NCI-H2107 treated with DMSO at 0.1 percent for 48 hours (cell line): ENCODE results near the gene WDR33.
"Not testable (repeated sequence)": the region's sequence is repeated elsewhere in the genome, so short reads cannot be mapped to it uniquely, and the experiment has no call there.

Source experiments
- DNase-seq: peaks from one replicate; lab custom pipeline; 2025; ENCODE audit not compliant: unreplicated experiment; lab: John Stamatoyannopoulos, UW

WDR33 gene

DNA sequence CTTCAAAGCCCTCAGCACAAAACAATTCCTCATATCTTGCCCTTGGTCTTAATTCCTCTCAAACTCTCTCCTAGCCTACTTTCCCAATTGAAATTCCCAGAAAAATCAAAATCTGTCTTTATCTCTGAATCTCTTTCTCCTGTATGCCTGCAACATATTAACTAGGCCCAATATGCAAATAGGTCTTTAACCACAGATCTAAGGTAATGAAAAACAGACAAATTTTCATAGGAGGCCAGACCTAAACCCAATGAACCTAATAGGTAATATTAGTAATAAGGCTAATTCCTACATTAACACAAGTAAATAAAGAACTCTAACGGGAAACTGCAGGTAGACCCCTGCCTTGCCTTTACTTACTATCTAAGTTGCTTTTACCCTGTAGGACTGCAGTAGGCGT is 41.4 kb downstream of the WDR33 start:
- DNase-seq, result no peak

DNA sequence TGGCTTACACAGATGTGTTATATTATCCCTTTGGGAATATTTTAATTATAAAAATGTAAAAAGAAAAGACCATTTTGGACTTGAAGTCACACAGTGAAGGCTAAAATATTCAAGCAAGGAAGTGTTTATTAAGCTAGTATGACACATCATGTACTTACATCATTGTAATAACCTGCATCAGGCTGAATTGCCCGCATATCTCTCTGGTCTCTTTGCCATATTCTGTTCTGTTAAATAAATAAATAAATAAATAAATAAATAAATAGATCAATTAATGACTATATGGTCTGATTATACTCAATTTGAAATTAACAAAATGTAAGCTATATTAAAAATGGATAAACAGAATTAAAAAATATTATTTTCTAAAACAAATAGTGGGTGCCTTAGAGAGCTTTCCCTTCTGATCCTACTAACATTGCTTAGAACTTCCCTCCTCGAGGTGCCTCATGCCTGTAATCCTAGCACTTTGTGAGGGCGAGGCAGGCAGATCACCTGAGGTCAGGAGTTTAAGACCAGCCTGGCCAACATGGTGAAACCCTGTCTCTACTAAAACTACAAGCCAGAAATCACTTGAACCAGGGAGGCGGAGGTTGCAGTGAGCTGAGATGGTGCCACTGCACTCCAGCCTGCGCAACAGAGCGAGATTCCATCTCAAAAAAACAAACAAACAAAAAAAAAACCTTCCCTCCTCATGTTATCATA is 42.0 kb downstream of the WDR33 start:
- DNase-seq, result no peak

DNA sequence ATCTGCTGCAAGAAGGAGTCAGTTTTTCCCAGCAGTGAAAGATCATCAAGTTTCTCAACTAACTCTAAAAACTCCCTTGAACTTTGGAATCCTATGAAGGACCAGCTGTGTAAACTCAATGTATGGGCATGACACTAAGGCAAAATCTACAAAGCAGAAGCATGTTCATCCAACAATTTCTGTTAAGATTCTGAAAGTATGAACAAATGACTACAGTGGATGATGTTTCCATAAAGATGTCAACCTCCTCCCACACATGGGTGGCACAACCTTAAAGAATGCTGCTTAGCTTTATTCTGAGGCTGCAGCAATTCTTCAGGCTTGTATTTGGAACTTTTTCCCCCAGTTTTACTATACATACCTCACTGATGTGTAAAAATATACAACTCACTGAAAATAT is 47.2 kb downstream of the WDR33 start:
- no peak for DNase-seq

DNA sequence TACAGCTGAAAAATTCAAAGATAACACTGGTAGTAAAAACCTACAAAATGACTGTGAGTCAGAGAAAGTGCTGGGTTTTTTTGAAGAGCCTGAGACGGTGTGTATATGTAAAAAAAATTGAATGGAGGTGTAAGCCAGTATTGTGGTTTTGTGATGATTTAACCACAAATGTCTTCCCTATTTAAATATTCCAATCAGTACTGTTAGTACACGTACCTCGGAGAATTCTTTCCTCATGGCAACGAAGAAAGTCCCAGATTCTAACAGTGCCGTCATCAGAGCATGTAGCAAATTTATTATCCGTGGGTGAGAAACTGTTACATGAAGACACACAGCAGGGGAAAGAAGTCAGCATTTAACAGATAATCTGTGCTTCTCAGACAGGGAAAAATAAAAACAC is 48.1 kb downstream of the WDR33 start:
- DNase-seq, result no peak

DNA sequence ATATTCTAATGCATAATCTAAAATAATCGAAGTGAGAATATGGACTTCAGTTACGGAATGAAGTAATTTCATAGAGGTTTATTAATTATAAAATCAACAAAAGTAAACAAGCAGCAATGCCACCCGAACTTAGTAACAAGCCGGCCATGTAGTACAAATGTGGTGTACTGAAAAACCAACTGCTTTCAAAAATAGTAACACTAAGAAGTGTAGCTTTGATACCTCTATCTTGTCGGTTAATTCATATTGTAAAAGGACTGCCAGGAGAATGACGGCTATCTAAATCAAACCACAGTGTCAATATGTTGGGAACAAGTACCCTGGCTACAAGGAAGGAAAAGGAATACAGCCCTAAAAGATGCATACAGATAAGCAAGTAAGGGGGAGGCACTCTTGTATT is 48.5 kb downstream of the WDR33 start:
- no peak for DNase-seq

DNA sequence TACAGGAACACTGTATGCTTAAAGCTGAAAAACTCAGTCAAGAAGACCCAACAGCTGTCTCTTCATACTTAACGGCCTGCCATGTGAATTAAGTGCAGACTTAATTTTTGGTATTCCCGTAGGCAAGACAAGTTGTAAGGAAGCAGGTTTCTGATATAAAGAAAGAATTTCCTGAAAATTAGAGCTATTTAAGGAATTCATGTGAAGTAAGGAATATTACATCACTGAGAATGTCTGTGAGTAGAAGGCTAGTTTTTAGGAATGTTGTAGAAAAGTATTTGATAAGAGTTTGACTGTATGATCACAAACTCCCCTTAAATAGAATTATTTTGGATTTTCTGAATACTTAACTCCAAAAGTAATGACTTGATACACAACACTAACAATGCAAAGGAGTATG is 51.0 kb downstream of the WDR33 start:
- DNase-seq, result no peak

DNA sequence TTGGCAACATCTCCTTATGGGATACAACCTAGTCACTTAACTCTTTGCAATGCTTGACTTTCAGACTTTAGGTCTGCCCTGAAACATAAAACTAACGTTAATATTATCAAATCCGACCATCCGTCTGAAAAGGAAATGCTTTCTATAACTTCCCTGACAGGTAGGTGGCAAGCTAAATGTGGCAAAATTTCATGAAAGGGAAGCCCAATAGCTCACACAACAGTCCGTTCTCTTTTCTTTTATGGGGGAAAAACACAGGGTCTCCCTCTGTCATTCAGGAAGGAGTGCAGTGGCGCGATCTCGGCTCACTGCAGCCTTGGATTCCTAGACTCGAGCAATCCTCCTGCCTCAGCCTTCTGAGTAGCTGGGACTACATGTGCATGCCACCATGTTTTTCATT is 56.8 kb downstream of the WDR33 start:
- DNase-seq, result no peak

DNA sequence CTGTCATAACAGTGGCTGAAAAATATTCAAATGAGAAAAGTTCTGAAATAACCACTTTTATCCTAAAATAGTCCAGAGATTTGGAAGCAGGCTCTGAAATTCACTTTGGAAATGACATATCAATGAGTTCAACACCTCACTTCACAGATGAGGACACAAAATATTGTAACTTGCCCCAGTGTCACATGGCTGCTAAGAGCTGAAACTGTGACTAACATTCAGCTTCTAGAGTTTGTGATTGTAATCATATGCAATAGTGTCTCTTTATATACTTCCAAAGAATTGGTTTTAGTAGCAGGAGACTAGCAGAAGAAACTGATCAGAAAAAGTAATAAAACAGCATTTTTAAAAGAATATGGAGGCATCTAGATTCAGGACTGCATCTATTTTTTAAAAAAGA is 57.6 kb downstream of the WDR33 start:
- no peak for DNase-seq

DNA sequence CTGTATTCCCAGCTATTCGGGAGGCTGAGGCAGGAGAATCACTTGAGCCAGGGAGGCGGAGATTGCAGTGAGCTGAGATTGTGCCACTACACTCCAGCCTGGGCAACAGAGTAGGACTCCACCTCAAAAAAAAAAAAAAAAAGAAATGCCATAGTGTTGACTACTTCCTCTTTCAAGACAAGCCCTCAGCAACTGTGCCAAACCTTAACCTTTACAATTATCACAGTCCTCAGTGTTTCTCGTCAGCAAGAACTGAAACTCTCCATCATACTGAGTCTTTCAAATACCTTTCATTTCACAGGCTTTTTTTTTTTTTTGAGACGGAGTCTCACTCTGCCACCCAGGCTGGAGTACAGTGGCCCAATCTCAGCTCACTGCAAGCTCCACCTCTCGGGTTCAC is 61.4 kb downstream of the WDR33 start:
- not testable (repeated sequence) for DNase-seq

DNA sequence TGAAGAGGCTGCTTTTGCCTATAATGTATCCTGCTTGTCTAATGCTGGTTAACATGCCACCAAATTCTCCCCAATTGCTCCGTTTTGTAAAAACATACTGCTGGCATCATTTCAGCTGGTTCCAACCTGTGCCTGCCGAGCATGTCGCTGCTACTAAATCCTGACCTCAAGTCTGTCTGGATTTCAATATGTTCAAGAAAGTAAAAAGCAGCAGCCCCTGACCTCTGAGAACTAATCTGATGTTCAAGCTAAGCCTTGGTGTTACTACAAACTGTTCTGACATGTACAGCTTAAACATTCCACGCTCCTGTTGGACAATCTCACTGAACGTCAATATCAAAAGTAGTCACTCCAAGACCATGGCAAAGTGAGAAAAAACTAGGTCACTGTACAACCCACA is 63.4 kb downstream of the WDR33 start:
- no peak for DNase-seq

DNA sequence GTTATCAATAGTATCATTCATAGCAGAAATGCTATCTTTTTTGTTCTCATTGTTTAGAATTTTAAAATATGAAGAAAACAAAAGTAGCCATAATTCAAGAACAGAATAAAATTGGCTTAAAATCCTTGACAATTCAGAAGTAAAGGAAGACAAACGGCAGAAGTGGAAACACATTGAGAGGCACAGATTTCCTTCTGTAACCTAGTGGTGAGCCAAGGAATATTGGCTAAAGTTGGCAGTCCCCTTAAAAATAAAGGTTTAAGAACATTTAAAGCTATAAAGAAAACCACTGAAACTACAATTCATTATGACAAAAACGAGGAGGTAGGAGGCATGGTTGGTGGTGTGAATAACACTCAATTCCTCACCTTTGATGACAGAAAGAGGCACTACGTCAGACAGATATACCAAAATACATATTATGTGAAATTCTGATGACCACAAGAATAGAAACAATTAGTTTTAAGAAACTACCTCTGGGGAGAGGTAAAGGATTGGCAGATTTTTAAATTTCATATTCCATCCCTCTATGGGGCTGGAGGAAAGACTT is 67.4 kb downstream of the WDR33 start:
- no peak for DNase-seq

DNA sequence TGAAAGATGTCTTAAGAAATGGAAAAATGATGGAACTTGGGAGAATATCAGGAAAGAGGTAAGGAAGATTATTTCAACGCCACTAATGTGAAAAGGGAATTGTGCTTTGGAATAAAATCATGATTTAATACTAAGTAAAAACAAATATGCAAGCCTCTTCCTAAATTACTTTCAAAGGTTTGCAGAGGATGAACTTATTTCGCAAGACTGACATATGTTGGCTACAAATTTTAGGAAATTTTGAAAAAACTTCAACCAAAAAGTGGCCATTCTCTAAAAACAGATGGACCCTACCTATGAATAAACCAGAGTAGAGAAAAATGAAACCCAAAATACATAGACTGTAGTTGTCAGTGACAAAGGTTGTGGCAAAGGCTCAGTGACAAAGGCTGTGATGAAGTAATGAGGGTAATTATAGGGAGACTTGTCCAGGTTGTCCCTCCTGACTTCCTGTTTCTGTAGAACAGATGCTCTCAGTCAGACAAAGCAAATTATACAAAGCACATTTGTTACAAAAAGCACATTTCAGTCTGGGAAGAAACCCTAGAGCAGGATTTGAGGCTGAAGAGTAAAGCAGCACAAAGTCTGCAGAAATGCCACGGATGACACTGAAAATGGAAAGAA is 70.2 kb downstream of the WDR33 start:
- DNase-seq, result peak; percentile 17

DNA sequence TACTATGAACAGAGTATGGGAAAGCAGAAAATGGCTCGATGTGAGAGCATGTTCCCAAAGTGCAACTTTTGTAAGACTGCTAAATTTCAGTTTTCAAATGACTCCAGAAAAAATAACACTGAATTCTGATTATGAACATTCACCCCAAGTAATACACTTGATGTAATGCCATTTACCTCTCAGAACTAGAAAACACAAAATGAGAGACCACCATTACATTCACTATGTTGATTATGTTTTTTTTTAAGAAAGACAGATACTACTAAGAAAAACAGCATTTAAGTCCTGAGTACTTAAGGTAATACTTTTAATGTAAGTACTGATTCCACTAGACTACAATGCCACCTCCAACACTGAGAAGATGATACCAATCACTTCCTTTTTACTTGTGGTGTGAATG is 71.2 kb downstream of the WDR33 start:
- DNase-seq, result no peak

DNA sequence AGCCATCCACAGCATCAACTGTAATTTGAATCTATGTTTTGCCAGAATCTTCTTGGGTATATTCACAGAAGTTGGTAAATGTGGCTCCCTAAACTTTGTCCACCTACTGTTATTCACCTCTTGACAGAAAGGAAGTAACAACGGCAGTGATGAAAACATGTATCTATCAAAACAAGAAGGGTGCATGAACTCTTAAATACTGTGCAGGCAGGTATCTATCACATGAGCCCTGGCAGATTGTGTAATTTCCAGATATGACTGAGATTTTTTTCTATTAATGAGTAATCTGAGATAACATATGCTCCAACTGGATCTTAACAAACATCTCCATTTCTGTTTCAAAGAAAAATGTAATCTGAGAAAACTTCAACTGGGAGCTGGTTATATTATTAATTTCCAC is 73.1 kb downstream of the WDR33 start:
- DNase-seq, result no peak

DNA sequence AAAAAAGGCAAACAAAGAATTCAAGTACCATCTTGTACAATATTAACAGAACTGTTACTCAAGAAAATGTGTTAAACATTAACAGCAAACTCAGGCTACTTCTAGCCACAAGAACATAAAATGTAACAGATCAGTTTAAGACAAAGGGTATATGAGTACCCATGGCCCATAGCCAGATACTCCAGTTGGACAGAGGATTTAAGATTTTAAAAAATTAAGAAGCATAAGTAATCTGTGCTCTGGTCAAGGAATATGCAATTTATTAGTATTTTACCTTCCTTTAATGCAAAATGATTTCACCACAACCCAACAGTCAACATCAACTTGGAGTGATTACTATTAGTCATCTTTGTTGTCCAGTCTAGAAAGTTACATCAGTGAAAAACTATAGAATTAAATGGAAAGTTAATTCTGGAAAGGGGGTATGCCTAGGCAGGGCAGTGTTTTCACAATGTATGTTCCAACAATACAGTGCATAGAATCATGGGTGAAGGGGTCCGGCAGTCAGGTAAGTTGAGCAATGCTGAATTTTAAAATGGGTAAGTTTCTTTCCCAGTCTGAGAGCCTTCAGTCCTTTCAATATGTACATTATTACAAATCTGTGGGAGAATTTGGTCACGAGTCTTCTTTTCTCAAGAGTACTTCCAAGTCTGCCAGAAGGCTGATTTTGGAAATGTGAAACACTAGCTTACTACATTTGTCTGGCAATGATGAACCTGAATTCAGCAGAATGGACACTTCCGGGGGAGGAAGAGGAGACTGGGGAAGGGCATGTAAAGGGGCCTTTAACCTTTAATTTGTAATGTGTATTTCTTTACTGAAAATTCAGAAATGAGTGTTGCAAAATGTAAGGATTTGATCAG is 75.2 kb downstream of the WDR33 start:
- no peak for DNase-seq

DNA sequence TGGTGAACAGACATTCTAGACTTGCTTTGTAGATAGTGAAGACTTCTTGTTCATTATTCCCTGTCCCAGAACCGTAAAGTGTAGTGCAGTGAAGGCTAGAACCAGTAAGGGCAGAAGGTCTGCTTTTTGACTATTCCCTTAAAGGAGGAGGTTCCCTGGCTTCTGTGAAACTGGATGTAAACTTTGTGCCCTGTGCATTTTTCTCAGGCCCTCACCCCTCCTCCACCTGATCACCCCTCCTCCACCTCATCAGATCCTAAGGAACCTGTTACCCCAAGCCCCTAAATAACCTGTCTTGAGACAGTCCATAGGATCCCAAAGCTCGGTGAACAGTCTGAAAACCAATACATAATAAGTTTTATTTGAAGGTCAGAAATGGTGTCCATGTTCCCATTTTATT is 75.9 kb downstream of the WDR33 start:
- no peak for DNase-seq

DNA sequence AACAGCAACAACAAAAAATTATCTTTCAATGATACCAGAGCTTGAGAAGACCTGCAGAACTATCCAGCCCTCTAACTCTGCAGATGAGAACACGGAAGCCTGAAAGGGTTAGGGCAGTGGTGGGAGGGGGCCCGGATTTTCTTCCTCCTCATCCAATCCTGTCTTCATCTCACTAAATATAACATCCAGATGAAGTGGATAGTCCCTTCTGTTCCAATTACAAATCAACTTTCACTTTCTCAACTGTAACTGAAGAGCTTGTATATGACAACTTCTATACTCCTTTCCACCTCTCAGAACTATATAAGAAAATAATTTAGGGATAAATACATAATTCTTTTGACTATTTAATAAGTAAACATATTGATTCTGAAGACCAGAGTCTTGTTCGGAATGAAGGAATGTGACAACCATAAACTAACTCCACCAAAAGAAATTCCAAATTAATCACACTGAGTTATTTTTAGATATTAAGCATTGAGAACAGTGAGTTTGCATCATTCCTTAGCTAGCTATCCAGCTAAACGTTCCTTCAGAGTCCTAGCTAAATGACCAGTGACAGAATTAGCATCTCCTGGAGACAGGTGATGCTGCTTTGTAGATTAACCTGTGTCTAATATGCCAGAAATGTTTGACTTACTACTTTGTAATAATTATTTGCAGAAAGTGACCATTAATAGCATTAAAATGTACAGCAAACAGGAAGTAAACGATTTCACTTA is 77.0 kb downstream of the WDR33 start:
- DNase-seq, result no peak

DNA sequence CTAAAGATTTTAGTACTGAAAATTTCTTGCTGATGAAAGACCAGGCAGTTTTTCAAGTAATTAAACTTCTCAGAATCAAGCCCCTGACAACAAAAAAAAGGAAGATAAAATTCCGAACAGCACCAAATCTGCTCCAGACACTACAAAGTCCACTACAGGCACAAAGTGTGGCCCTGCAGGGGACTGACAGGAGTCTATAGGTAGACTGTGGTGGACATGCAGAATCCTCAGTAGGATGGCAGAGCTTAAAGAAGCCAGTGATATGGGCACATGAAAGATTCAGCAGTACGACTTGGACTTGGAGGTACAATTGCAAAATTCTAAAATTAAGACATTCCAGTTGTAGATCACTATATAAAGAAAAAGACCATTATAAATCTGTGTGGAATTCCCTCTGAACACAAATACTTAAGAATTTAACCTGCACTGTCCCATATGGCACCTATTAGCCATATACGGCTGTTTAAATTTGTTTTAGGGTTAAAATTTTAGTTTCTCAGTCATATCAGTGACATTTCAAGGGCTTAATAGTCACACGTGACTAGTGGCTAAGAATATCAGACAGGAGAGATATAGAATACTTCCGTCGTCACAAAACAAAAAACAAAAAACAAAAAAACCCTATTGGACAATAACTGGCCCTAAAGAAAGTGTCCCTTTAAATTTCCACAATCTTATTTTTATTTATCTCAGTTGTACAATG is 77.7 kb downstream of the WDR33 start:
- DNase-seq, result no peak

DNA sequence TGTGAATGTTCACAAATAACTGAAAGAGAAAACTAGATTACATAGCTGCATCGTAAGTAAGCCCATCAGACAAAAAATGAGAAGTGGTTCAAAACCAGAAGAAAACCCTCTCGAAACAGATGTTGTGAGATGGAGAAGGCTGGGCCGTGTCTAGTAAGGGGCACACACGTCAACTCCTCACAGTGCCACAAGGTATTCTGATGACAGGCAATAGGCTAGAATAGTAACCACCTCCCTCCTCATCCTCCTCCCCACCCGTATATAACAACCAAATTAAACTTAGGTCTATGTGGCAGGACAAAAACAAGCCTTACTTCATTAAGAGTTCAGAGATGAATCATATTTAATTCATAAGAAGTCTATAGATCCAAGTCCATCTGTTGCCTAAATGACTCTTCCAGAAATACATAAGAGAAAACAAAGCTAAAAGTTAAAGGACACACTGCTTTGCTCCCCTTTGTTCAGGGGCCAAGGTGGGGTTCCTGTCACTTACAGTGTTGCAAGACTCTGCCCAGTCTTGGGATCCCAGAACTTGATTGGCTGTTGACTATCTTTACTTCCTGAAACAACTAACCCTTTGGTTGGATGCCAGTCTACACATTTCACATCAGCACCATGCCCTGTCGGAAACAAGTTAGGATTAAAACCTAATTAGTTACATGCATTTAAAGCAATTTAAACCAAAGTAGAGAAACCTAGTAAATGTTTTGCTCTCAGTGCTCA is 84.7 kb downstream of the WDR33 start:
- no peak for DNase-seq

DNA sequence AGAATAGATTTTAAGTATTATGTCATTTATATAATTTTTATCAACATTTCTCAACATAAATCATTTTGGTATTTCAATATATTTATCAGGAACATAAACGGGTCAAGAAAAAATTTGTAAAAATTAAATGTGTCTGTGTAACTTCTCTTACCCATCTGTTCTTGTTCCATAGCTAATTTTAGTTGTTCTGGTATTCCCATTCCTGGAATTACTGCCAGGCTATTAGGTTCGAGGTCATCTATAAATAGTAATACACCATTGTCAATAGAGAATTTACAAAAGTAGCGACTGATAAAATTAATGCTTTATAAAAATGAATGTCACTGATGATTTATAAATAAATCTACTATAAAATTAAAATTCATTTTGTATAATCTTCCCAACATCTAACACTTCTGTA is 88.2 kb downstream of the WDR33 start:
- DNase-seq, result no peak
